Fibroblast of villous mesenchyme (primary cell): ENCODE results near the gene OST4. TPM values are rescaled to one million over a fixed set of nuclear protein-coding genes. Genes with fewer than 3 reads are reported as not detected.

Source experiments
- DNase-seq: peaks from one replicate; pipeline ENCODE4 v3.0.0-alpha.2; 2010; ENCODE audit warnings: low read depth
- H3K4me3 ChIP-seq: 2 replicates; pipeline ENCODE4 v1.5.1; 2011; ENCODE audit warnings: low read depth, mild to moderate bottlenecking, low read length
- total RNA-seq: library from RNA; depleted of rRNA; stranded (reverse); fragments of >200 nt; gene quantifications from 2 replicates; pipeline ENCODE4 v1.2.3, GENCODE V29; 2012
- TF ChIP-seq, protein P1 (sequence below): IDR thresholded peaks from 2 replicates; pipeline ENCODE4 v1.5.1; 2012; ENCODE audit warnings: low read depth, mild to moderate bottlenecking, low read length; ENCODE audit not compliant: insufficient read depth

The OST4 gene
- total RNA-seq, 1 donor, result 282 TPM

- TF ChIP-seq, protein P1, sequence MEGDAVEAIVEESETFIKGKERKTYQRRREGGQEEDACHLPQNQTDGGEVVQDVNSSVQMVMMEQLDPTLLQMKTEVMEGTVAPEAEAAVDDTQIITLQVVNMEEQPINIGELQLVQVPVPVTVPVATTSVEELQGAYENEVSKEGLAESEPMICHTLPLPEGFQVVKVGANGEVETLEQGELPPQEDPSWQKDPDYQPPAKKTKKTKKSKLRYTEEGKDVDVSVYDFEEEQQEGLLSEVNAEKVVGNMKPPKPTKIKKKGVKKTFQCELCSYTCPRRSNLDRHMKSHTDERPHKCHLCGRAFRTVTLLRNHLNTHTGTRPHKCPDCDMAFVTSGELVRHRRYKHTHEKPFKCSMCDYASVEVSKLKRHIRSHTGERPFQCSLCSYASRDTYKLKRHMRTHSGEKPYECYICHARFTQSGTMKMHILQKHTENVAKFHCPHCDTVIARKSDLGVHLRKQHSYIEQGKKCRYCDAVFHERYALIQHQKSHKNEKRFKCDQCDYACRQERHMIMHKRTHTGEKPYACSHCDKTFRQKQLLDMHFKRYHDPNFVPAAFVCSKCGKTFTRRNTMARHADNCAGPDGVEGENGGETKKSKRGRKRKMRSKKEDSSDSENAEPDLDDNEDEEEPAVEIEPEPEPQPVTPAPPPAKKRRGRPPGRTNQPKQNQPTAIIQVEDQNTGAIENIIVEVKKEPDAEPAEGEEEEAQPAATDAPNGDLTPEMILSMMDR, result no peak
- no peak overlapping the region for H3K4me3 ChIP-seq
- no peak for DNase-seq
These were observed 36.8 kb upstream of the OST4 start for GRCh38 chr2:27108221-27108620.

- DNase-seq, result no peak
These were observed 34.5 kb upstream of the OST4 start for GRCh38 chr2:27105981-27106380.

DNA sequence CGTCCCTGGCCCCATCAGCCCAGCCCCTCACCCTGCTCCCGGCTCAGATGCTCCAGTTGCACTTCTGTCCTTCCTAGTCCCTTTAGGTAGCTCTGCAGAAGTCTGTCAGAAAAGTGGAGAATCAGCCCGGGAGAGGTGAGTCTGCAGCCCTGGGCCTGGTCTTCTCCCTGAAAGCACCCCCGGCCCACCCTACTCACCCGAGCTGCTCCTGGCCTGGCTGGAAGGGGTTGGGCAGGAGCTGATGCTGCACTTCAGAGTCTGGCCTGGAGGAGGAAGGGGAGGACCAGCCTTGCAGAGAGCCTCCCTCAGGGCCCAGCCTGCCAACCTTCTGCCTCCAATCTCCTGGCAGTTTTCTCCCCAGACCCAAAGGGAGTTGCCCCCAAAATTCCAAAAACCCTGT, 30.9 kb upstream of the OST4 start:
- H3K4me3 ChIP-seq, result no peak overlapping the region
- DNase-seq, result no peak
- TF ChIP-seq, protein P1, result no peak

More at GRCh38 chr2:27105981-27106380, 34.5 kb upstream of the OST4 start:
- TF ChIP-seq, protein P1, result no peak
- no peak overlapping the region for H3K4me3 ChIP-seq

GRCh38 chr2:27100036-27100435, 28.6 kb upstream of the OST4 start:
- TF ChIP-seq, protein P1, result no peak
- DNase-seq, result no peak
- H3K4me3 ChIP-seq, result no peak overlapping the region

- no peak for DNase-seq
- no peak overlapping the region for H3K4me3 ChIP-seq
- TF ChIP-seq, protein P1, result no peak
These were observed 28.0 kb upstream of the OST4 start for GRCh38 chr2:27099334-27099955.

- TF ChIP-seq, protein P1, result no peak
- no peak overlapping the region for H3K4me3 ChIP-seq
- no peak for DNase-seq
These were observed 25.9 kb upstream of the OST4 start for GRCh38 chr2:27097341-27097740.

DNA sequence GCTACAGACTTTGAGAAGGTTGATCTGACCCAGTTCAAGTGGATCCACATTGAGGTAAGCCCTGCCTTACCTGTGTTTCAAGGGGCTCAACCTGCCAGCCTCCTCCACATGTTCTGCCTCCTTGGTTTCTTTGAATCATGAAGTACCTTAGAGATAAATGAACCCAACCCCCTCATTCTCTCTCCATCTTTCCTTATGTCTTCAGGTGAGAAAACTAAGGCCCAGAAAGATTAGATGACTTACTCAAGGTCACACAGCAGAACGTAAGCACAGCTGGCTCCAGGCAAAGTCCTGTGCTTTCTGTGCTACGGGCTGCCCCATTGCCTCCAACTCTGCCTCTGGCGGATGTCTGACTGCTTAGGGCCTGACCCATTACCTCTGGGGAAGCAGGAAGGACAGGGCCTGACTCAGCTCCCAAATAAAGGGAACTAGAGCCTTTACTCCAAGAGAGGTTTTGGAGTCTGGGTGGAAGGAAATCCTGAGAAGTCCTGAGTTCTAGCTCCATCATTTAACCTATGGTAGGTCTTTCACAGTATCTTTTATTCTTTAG, 25.4 kb upstream of the OST4 start:
- DNase-seq, result no peak
- TF ChIP-seq, protein P1, result no peak
- H3K4me3 ChIP-seq, result no peak overlapping the region
